Sigmoid colon (tissue), 7 donors: ENCODE data around the gene SPESP1. TPM values are rescaled to one million over a fixed set of nuclear protein-coding genes. Genes with fewer than 3 reads are reported as not detected.

Source experiments
- DNase-seq: peaks from one replicate; pipeline ENCODE4 v3.0.0-alpha.2; 2019
- H3K27ac ChIP-seq, 4 donors: fragments of 200-600 bp; sonication (generic); one replicate each; pipeline ENCODE4 v1.5.1; 2016 to 2019; ENCODE audit warnings: mild to moderate bottlenecking in 1 of 4
- H3K27me3 ChIP-seq, 3 donors: fragments of 200-600 bp; sonication (generic); one replicate each; pipeline ENCODE4 v1.5.1; 2019; ENCODE audit warnings: mild to moderate bottlenecking in 1 of 3
- H3K36me3 ChIP-seq, 4 donors: fragments of 200-600 bp; sonication (generic); one replicate each; pipeline ENCODE4 v1.5.1; 2016 to 2019
- H3K4me1 ChIP-seq, 4 donors: fragments of 200-600 bp; sonication (generic); one replicate each; pipeline ENCODE4 v1.5.1; 2017 to 2019
- H3K4me3 ChIP-seq, 4 donors: fragments of 200-600 bp; sonication (generic); one replicate each; pipeline ENCODE4 v1.5.1; 2017 to 2019; ENCODE audit warnings: mild to moderate bottlenecking in 2 of 4, moderate library complexity in 1 of 4
- H3K9me3 ChIP-seq, 4 donors: fragments of 200-600 bp in 3 of 4; sonication (generic) in 3 of 4; one replicate each; pipeline versions ENCODE4 v1.5.1 to v1.6.1; 2013 to 2019
- CTCF ChIP-seq, 4 experiments: fragments of 450-650 bp in 3 of 4; fragments of 200-600 bp in 1 of 4; IDR thresholded peaks; one replicate each; pipeline ENCODE4 v1.5.1; 2016 to 2019; ENCODE audit warnings: antibody characterized with exemption in 4 of 4, mild to moderate bottlenecking in 3 of 4, moderate library complexity in 2 of 4
- EP300 ChIP-seq, 4 donors: sonication (generic); formaldehyde crosslinking; IDR thresholded peaks; one replicate each; pipeline ENCODE4 v1.6.1; 2017; ENCODE audit warnings: antibody characterized with exemption in 4 of 4
- POLR2A ChIP-seq, 2 donors: fragments of 450-650 bp; IDR thresholded peaks; one replicate each; pipeline ENCODE4 v1.6.1; 2016; ENCODE audit warnings: antibody characterized with exemption in 2 of 2, mild to moderate bottlenecking in 2 of 2, moderate library complexity in 2 of 2
- POLR2AphosphoS5 ChIP-seq, 4 donors: sonication (generic); formaldehyde crosslinking; IDR thresholded peaks; one replicate each; pipeline ENCODE4 v1.6.1; 2017; ENCODE audit warnings: antibody characterized with exemption in 4 of 4
- WGBS, 2 donors: extraction: QIAGEN DNeasy Blood & Tissue Kit; methylation state at CpG; one replicate each; pipeline ENCODE4 v1.1.7; 2013; 5-methylcytosine and 5-hydroxymethylcytosine counted together
- intact Hi-C: fragments of 100-400 bp; cut with DNase I; formaldehyde crosslinking; loops from one replicate; pipeline ENCODE4 v1.15.1; 2023
- polyA plus RNA-seq, 3 donors: library from polyadenylated mRNA; stranded (reverse); fragments of 200-250 nt; gene quantifications; one replicate each; pipeline ENCODE4 v1.2.3, GENCODE V29; 2013
- total RNA-seq, 4 donors: library from RNA; depleted of rRNA; stranded (reverse); fragments of >200 nt; gene quantifications; one replicate each; pipeline ENCODE4 v1.1.0, GENCODE V29; 2016
- donor health status: healthy with polysubstance abuse.
- donor health status: Bipolar disorder and iron deficiency.
- donor health status: healthy.

The SPESP1 gene
- total and polyA plus RNA-seq, 7 donors: 1.5 to 3.6 (median 2.7) TPM; not detected in 2

- Histone ChIP-seq H3K36me3 (no peaks in the 10 kb centered on the region), H3K9me3 (peaks cover 0 to 3% (median 0%) of the 10 kb centered on the region in 4 donors), H3K27me3 (peaks cover 0 to 6% (median 0%) of the 10 kb centered on the region in 3 donors), H3K4me1 (no peaks in the 10 kb centered on the region), H3K27ac (no peak overlapping the region), H3K4me3 (no peak overlapping the region)
- intact Hi-C loops: loop anchor here (5.0 kb wide), 1 partner anchor 373 kb away; no protein-coding TSS in a partner anchor
- TF ChIP-seq CTCF (IDR thresholded peaks at IDR 0.05): peak; percentile 17 to 67 (median 59)
- no peak for TF ChIP-seq EP300 (IDR thresholded peaks at IDR 0.05)
- DNase-seq: peak; percentile 71
- WGBS, 2 donors: 2% methylated on average over 8 of the region's 8 CpGs
Observed at GRCh38 chr15:68924866-68925560, 5.3 kb upstream of the SPESP1 start.

- WGBS, 2 donors: 73 to 87% methylated on average over 6 of the region's 6 CpGs
- peaks cover 0 to 19% (median 0%) of the 10 kb centered on the region in 3 donors for H3K27me3 ChIP-seq
- no peak for TF ChIP-seq POLR2A (IDR thresholded peaks at IDR 0.05)
- no peak for TF ChIP-seq CTCF (IDR thresholded peaks at IDR 0.05)
- no peak overlapping the region for H3K27ac ChIP-seq
- H3K36me3 ChIP-seq: no peaks in the 10 kb centered on the region
- H3K9me3 ChIP-seq: peaks cover 0 to 3% (median 0%) of the 10 kb centered on the region in 4 donors
- intact Hi-C loops: no loop called here
- H3K4me1 ChIP-seq: no peaks in the 10 kb centered on the region
- DNase-seq: no peak
- no peak overlapping the region for H3K4me3 ChIP-seq
Observed at GRCh38 chr15:68933001-68933400, 2.7 kb downstream of the SPESP1 start.

GRCh38 chr15:68934341-68934740, 4.0 kb downstream of the SPESP1 start:
- intact Hi-C loops: no loop called here
- peaks cover 0 to 19% (median 0%) of the 10 kb centered on the region in 3 donors for H3K27me3 ChIP-seq
- TF ChIP-seq EP300 (IDR thresholded peaks at IDR 0.05) (no peak), POLR2AphosphoS5 (IDR thresholded peaks at IDR 0.05) (no peak), POLR2A (IDR thresholded peaks at IDR 0.05) (no peak), CTCF (IDR thresholded peaks at IDR 0.05) (no peak)

GRCh38 chr15:68935400-68935937, 5.1 kb downstream of the SPESP1 start:
- WGBS, 2 donors: 84 to 89% methylated on average over 2 of the region's 2 CpGs
- Histone ChIP-seq H3K4me3 (no peak overlapping the region), H3K36me3 (no peaks in the 10 kb centered on the region), H3K27ac (no peak overlapping the region), H3K9me3 (no peaks in the 10 kb centered on the region), H3K4me1 (no peaks in the 10 kb centered on the region), H3K27me3 (peaks cover 0 to 9% (median 0%) of the 10 kb centered on the region in 3 donors)
- TF ChIP-seq CTCF (IDR thresholded peaks at IDR 0.05) (no peak), POLR2AphosphoS5 (IDR thresholded peaks at IDR 0.05) (no peak), EP300 (IDR thresholded peaks at IDR 0.05) (no peak), POLR2A (IDR thresholded peaks at IDR 0.05) (no peak)
- intact Hi-C loops: no loop called here
- no peak for DNase-seq

More at GRCh38 chr15:68934341-68934740, 4.0 kb downstream of the SPESP1 start:
- DNase-seq: no peak
- Histone ChIP-seq H3K9me3 (no peaks in the 10 kb centered on the region), H3K27ac (no peak overlapping the region), H3K36me3 (no peaks in the 10 kb centered on the region), H3K4me3 (no peak overlapping the region), H3K4me1 (no peaks in the 10 kb centered on the region)
